ENCODE data around the gene ZEB2. TPM values are rescaled to one million over a fixed set of nuclear protein-coding genes. Genes with fewer than 3 reads are reported as not detected.

The ZEB2 gene
- total RNA-seq, 1 donor from 2014 or later, result 0.26 TPM

DNA sequence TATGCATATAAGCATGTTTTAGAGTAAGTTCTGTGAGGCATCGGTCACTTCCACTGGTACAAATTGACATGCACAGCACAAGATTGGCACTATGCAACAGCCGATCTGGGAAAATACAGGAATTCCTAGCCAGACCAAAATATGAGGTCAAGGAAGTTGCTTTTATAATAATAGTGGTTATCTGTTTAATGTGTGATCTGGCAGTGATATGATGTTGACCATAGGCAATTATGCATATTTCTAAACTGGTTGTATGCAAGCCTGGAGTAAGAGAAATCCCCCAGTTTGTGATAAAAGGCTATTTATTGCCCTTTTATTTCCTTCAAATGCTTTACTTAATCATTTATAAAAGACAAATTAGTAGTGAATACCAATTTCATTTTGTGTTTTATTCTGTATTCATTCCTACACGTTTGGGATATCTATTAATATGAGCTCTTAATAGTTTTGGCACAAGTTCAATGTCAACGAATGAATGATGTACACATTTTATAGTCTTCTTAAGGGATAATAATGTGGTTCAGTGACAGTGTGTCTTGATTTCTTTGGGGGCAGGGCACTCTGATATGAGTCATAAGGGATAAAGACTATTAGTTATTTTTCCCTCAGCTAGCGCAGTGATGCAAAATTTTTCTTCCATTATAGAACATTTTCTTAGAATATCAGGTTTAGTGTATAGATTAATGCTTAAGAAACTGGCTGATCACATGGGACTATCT is 34.7 kb upstream of the ZEB2 start:
- H3K36me3 ChIP-seq (ENCODE audit: control insufficient read depth, insufficient read depth, low read length), result no peaks in the 10 kb centered on the region
- H3K27me3 ChIP-seq (ENCODE audit: control insufficient read depth, insufficient read depth, low read length), result no peaks in the 10 kb centered on the region
- no peak overlapping the region for H3K4me3 ChIP-seq (ENCODE audit: low read depth, low read length)
- DNase-seq (ENCODE audit: low read depth) (no peak), FAIRE-seq (no peak)
- TF ChIP-seq, protein P1, sequence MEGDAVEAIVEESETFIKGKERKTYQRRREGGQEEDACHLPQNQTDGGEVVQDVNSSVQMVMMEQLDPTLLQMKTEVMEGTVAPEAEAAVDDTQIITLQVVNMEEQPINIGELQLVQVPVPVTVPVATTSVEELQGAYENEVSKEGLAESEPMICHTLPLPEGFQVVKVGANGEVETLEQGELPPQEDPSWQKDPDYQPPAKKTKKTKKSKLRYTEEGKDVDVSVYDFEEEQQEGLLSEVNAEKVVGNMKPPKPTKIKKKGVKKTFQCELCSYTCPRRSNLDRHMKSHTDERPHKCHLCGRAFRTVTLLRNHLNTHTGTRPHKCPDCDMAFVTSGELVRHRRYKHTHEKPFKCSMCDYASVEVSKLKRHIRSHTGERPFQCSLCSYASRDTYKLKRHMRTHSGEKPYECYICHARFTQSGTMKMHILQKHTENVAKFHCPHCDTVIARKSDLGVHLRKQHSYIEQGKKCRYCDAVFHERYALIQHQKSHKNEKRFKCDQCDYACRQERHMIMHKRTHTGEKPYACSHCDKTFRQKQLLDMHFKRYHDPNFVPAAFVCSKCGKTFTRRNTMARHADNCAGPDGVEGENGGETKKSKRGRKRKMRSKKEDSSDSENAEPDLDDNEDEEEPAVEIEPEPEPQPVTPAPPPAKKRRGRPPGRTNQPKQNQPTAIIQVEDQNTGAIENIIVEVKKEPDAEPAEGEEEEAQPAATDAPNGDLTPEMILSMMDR (IDR thresholded peaks at IDR 0.05; ENCODE audit: insufficient read depth, low read length, severe bottlenecking), result no peak

GRCh38 chr2:144553379-144553778 is 33.5 kb upstream of the ZEB2 start:
- peak; percentile 97 for DNase-seq (ENCODE audit: low read depth)
- FAIRE-seq, result no peak
- Histone ChIP-seq H3K4me3 (ENCODE audit: low read depth, low read length) (no peak overlapping the region), H3K36me3 (ENCODE audit: control insufficient read depth, insufficient read depth, low read length) (no peaks in the 10 kb centered on the region), H3K27me3 (ENCODE audit: control insufficient read depth, insufficient read depth, low read length) (no peaks in the 10 kb centered on the region)
- TF ChIP-seq, protein P1 (IDR thresholded peaks at IDR 0.05; ENCODE audit: insufficient read depth, low read length, severe bottlenecking), result no peak

DNA sequence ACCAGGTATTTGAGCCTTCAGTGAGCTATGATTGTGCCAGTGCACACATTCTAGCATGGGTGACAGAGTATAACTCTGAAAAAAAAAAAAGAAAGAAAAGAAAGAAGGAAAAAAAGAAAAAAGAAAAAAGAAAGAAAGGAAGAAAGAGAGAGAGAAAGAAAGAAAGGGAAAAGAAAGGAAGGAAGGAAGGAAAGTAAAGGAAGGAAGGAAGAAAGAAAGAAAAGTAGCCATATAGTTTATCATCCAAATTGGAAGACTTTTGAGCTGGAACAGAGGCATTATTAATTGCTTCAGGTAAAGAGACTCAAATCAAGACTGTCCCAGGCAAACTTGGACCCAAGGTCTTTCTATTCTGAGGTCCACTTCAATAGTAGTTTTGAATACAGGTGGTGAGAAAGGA is 32.9 kb upstream of the ZEB2 start:
- DNase-seq (ENCODE audit: low read depth) (no peak), FAIRE-seq (no peak)
- TF ChIP-seq, protein P1 (IDR thresholded peaks at IDR 0.05; ENCODE audit: insufficient read depth, low read length, severe bottlenecking), result no peak
- Histone ChIP-seq H3K4me3 (ENCODE audit: low read depth, low read length) (no peak overlapping the region), H3K27me3 (ENCODE audit: control insufficient read depth, insufficient read depth, low read length) (no peaks in the 10 kb centered on the region), H3K36me3 (ENCODE audit: control insufficient read depth, insufficient read depth, low read length) (no peaks in the 10 kb centered on the region)

DNA sequence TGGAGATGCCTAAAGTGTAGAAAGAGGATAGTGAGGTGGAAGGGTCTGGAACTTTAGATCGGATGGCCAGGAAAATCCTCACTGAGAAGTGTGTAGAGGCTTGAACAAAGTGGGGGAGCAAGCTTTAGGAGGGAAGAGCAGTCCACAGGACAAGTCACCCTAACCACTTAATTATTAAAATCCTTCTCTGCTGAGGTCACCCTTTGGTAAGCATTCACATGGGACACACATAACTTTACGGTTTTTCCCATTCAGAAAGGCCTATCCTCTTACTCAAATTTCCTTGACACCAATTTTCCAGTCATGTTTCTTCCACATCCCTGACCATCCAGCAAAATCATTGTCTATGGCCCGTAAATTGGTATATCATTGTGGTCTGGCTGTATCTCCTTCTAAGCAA is 31.0 kb upstream of the ZEB2 start:
- Histone ChIP-seq H3K27me3 (ENCODE audit: control insufficient read depth, insufficient read depth, low read length) (no peaks in the 10 kb centered on the region), H3K36me3 (ENCODE audit: control insufficient read depth, insufficient read depth, low read length) (no peaks in the 10 kb centered on the region), H3K4me3 (ENCODE audit: low read depth, low read length) (no peak overlapping the region)
- FAIRE-seq (no peak), DNase-seq (ENCODE audit: low read depth) (no peak)
- TF ChIP-seq, protein P1 (IDR thresholded peaks at IDR 0.05; ENCODE audit: insufficient read depth, low read length, severe bottlenecking), result no peak

DNA sequence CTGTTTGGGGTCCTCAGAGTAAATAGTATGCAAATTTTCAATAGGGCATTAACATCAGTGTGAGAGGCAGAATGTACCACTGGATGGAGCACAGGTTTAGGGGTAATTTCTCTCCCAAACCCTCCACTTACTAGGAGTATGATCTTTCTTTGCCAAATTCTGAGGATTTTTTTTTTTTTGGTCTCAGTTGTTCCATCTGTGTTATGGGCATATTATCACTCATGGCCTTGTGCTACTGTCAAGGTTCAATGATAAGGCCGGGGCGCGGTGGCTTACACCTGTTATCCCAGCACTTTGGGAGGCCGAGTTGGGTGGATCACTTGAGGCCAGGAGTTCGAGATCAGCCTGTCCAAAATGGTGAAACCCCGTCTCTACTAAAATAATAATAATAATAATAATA is 30.2 kb upstream of the ZEB2 start:
- DNase-seq (ENCODE audit: low read depth), result no peak
- Histone ChIP-seq H3K4me3 (ENCODE audit: low read depth, low read length) (no peak overlapping the region), H3K36me3 (ENCODE audit: control insufficient read depth, insufficient read depth, low read length) (no peaks in the 10 kb centered on the region), H3K27me3 (ENCODE audit: control insufficient read depth, insufficient read depth, low read length) (no peaks in the 10 kb centered on the region)
- TF ChIP-seq, protein P1 (IDR thresholded peaks at IDR 0.05; ENCODE audit: insufficient read depth, low read length, severe bottlenecking), result no peak
- FAIRE-seq, result no peak

Measured in bronchial epithelial cell (primary cell).